HG03442 (cell line): ENCODE data around the gene SCLY.
A peak's percentile ranks its signal among the peaks of the same experiment; 100 is the strongest.
"Not testable (repeated sequence)": the region's sequence is repeated elsewhere in the genome, so short reads cannot be mapped to it uniquely, and the experiment has no call there.

Experiments
- ATAC-seq: cut with Tn5 transposase; IDR thresholded peaks from one replicate; pipeline ENCODE4 v1.9.1; 2021; ENCODE audit warnings: mild to moderate bottlenecking, moderate library complexity; ENCODE audit not compliant: unreplicated experiment

Gene SCLY

GRCh38 chr2:238107525-238108422 is 47.0 kb downstream of the SCLY start:
- ATAC-seq, result peak; percentile 66

DNA sequence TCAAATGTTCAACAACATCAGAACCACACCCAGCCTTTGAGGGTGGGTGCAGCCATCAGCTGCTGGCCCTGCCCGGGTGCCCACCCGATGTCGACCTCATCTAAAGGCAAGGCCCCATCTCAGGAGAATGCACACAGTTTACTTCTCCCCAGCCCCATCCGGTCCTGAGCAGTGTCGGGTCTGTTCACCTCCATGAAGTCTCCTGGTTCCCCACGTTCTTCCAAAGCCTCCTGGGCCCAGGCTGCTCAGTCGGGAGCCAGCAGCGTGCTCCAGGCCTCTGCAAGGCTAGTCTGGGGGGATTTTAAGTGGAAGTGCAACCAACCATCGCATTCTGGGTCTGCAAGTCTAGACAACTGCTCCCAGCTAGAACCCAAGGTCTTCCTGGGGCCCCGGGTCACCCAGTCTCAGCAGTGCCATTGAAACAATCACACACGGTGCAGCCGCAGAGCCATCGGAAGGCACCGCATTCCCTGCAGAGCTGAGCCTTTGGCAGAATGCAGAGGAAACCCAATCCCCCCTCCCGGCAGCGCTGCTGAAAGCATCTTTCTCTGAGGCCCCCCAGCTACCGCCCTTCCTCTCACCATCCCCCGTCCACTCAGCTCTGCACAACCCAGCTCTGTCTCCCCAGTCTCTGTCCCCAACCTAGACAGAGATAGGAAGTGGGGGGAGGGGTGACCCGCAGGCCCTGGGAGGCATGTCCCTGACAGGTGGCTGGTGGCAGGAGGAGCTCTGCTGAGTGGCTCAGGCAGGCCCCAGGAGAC is 47.8 kb downstream of the SCLY start:
- peak; percentile 65 for ATAC-seq

DNA sequence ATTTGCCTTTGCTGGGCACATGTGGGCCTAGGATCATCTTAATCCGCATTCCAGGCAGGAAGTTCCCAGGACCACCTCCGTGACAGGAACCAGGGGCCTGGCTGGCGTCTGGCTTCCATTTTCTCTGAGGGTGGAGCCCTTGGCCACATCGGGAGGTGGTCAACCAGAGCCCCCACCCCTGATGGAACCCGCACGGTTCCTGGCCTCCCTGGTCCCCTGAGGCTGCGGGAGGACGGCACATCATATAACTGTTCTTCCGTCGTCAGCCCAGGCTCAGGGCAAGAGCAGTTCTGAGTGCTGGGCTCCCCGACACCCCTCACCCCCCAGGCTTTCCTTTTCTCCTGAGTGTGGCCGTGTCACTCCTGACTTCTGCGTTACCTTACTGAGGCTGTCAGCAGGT is 52.8 kb downstream of the SCLY start:
- no peak for ATAC-seq

DNA sequence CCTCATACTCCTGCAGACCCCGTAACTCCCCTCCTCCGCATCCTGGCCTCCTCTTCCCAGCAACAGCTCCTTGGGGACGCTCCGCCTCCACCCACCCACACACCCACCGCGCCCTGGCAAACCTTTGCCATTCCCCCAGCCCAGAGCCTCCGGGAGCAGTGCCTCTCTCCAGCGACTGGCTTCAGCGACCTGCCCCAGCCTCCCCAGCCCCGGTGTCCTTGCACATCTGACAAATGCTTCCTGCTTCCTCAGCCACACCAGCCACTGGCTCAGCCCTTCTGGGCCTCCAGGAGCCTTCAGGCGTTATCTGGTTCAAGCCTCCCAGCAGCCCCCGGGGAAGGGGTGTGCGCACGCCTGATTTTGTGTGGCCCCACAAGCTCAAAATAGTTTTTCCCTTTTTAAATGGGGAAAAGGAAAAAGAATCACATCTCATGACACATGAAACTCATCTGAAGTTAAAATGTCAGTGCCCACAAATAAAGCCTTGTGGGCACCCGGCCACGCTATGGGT is 53.6 kb downstream of the SCLY start:
- ATAC-seq, result no peak

- no peak for ATAC-seq
These were observed 54.3 kb downstream of the SCLY start for GRCh38 chr2:238114851-238115660.

GRCh38 chr2:238115709-238116108 is 54.9 kb downstream of the SCLY start:
- not testable (repeated sequence) for ATAC-seq

- ATAC-seq, result no peak
These were observed 55.7 kb downstream of the SCLY start for GRCh38 chr2:238116298-238117198.

- ATAC-seq, result no peak
These were observed 56.7 kb downstream of the SCLY start for GRCh38 chr2:238117199-238118154.

DNA sequence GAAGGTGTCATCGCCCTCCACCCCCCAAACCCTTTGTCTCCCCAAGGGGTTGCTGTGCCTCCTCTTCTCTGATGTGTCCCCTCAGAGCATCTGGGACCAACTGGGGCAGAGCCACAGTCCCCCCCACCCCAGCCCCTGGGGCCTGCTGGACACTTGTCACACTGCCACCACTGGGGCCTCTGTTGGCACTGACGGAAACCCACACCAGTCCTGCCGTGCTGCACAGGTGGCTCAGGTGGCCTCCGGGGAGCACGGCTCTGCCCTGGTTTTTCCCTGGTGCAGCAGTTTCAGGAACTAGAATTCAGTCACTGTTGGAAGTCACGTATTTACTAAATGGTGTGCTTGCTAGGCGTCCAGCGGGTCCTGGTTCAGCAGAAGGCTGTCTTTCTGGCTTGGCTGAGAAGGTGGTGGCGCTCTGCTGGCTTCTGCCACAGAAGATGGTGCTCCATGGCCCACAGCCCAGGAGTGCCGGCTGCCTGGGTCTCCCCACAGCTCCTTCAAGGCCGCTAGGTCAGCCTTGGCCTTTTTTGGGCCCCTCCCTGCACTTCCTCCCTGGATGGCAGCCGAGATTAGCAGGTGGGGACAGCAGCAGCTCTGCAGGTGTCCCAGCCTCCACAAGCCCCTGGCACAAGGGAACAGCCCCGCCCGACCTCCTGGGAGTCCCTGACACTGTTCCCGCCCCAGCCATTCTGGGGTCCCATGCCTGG is 59.1 kb downstream of the SCLY start:
- ATAC-seq, result no peak

DNA sequence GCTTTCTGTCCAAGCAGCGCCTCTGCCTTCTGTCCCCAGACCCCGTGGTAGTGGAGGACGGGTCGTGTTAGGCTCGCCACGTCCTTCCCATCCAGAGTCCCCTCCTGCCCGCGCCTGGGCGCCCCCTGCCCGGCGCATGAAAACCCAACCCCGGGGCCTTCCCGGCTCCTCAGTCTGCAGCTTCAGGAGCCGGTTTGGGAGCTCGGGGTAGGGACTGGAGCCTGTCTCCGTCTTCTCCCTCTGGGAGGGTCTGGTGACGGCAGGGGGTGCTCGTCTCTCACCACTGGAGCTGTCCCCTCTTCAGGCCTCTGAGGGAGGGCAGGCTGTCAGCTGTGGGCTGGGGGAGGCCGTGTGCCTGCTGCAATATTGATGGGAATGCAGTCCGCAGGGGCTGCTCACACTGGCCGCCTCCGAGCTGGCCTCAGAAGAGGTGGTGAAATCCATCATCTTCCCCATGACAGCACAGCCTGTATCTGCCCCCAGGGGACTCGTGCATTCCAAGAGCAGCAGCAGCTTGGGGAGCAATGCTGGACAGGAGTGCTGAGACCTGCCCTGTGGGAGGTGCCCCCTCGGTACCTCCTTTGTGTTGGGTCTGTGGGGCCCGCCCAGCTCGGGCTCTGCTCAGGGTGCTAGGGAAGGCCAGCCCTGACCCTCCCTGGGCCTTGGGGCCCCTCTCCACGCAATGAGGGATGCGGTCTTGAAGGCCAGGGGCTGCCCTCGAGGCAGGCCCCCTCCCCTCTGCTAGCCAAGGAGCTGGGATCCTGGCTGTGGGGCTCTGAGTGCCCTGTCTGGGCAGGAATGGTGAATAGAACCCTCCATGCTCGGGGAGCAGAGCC is 59.9 kb downstream of the SCLY start:
- ATAC-seq, result no peak

DNA sequence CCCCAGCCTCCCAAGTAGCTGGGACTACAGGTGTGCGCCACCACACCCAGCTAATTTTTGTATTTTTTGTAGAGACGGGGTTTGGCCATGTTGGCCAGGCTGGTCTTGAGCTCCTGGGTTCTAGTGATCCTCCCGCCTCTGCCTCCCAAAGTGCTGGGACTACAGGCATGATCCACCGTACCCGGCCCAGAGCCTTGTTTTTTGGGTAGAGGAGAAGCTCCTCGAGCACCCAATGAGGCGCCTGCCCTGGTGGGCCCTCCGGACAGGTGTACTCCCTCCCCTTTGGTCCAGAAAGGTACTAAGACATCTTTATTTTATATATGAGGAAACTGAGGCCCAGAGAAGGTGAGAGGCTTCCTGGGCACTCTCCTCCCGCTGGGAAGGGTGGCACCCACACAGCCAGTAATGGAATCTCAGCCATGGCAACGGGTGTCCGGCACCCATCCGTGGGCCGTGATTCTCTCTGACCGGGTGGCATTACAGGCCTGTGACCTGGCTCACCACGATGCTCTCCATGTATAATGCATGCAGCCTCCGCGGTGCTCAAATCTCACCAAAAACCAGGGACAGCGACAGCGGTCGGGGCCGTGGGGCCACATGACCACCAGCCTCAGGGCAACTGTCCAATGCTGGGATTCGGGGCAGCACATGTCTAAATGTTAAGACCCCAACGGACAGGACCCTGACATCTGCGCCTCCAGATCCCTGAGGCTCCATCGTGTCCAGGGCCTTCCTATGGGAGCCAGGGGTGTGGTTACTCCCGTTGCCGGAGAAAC is 60.9 kb downstream of the SCLY start:
- ATAC-seq, result no peak

DNA sequence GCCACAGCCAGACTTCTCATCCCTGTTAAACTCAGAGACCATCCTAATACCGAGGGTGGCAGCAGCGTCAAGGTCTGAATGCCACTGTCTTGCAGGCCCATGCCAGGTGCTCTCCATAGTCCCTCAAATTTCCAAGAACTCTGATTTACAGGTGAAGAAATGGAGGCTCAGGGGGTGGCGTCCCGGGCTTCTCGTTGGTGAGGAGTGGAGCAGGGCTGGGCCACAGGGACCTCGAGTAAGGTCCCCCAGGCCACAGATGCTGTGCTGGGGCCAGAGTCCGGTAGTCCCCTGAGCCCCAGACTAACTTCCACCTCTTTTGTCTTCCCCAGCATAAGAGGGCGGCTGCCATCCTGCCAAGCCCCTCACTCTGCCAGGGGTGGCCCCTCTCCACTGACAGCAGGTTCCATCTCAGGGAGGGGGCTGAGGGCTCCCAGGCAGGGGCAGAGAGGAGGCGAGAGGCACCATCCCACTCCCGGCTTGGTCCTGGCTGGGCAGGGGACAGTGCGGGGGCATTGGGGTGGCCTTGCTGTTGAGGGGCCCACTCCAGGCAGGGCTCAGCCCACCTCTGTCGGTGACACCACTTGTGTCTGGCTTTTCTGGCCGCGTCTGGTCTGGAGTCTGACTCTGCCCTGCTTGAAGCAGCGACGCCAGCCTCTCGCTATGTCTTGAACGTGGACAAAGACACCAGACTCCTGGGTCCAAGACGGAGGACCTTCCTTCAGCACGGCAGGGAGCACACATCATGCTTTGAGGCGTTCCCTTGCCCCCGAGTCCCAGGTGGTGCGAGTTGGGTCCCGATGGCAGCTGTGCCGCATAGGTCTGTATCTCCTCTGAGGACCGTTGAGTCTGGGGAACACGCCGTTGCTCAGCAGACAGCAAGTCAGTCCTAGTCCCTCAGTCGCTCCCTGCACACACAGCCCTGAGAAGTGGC is 61.8 kb downstream of the SCLY start:
- ATAC-seq, result no peak

- no peak for ATAC-seq
These were observed 62.6 kb downstream of the SCLY start for GRCh38 chr2:238123218-238123971.

DNA sequence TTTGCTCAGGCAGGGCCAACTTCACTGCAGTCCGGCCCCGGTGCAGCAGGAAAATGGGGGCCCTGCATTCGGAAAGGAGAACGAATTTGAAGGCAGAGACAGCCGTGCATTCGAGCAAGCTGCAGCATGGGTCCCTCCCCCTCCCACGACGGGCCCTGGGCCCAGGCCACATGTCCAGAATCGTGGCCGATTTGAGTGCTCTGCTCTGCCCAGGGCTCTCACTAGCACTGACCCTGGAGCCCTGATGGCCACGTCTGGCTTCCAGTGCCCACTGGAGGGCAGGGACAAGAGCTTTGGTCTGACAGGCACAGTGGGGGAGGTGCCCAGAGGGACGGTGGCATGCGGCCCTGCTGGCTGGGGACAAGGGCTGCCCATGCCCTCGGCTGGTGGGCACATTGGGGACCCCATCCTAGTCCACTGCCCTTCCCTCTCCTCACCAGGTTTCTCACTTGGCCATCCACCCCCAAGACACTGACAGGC is 63.2 kb downstream of the SCLY start:
- ATAC-seq, result no peak
